SK-N-MC (cell line): ENCODE measurements around the gene C7orf33.

Experiments
- EZH2 ChIP-seq: fragments of 200-600 bp; sonication (generic); IDR thresholded peaks from one replicate; pipeline ENCODE4 v1.6.1; 2017; ENCODE audit warnings: antibody characterized with exemption
- POLR2AphosphoS5 ChIP-seq: IDR thresholded peaks from 2 replicates; pipeline ENCODE4 v1.6.1; 2012; ENCODE audit warnings: mild to moderate bottlenecking, low read depth, low read length, borderline replicate concordance

GRCh38 chr7:148628011-148628410, 37.4 kb downstream of the C7orf33 start:
- TF ChIP-seq POLR2AphosphoS5: no peak
- no peak for TF ChIP-seq EZH2
